Activated T-cell treated with anti-CD3 and anti-CD28 coated beads, Interleukin-2, amount 50 U/mL, for 72 hours (primary cell): ENCODE data around the gene HAGHL. TPM values are rescaled to one million over a fixed set of nuclear protein-coding genes. Genes with fewer than 3 reads are reported as not detected.

Experiments used
- ATAC-seq, 2 donors: fragments of 150-1000 bp; cut with Tn5 transposase; replicated peaks in 1 of 2; 2 replicates each; pipeline ENCODE4 v1.10.0; 2021; ENCODE audit warnings: moderate library complexity in 2 of 2, mild to moderate bottlenecking in 1 of 2
- DNase-seq, 2 donors: peaks; one replicate each; pipeline ENCODE4 v3.0.0; 2021 to 2022; ENCODE audit warnings: mixed read lengths in 1 of 2
- H3K27ac Mint-ChIP-seq: one replicate; pipeline ENCODE4 v1.8.0; 2022; ENCODE audit warnings: mild to moderate bottlenecking, moderate library complexity, mixed read lengths
- H3K27me3 Mint-ChIP-seq: one replicate; pipeline ENCODE4 v1.8.0; 2022; ENCODE audit warnings: low read depth, mixed read lengths
- H3K36me3 Mint-ChIP-seq, 2 donors: one replicate each; pipeline ENCODE4 v1.8.0; 2022; ENCODE audit warnings: mixed read lengths in 2 of 2, mild to moderate bottlenecking in 1 of 2; ENCODE audit not compliant: insufficient read depth in 2 of 2
- H3K4me1 Mint-ChIP-seq: one replicate; pipeline ENCODE4 v1.8.0; 2022; ENCODE audit warnings: low read depth, mixed read lengths
- H3K4me3 Mint-ChIP-seq, 2 donors: one replicate each; pipeline ENCODE4 v1.8.0; 2022; ENCODE audit warnings: mild to moderate bottlenecking in 2 of 2, mixed read lengths in 2 of 2, moderate library complexity in 2 of 2
- H3K9me3 Mint-ChIP-seq, 2 donors: one replicate each; pipeline ENCODE4 v1.8.0; 2022; ENCODE audit warnings: mixed read lengths in 2 of 2
- total RNA-seq, 2 donors: library from RNA; stranded (reverse); gene quantifications; one replicate each; pipeline ENCODE4 v1.2.3, GENCODE V29; 2022

The HAGHL gene
- total RNA-seq, 2 donors from 2014 or later, result 11.4 to 17.6 TPM

GRCh38 chr16:723695-724094, 3.2 kb upstream of the HAGHL start:
- Mint-ChIP-seq H3K4me3 (no peak overlapping the region), H3K36me3 (no peaks in the 10 kb centered on the region), H3K9me3 (no peaks in the 10 kb centered on the region), H3K27me3 (no peaks in the 10 kb centered on the region), H3K4me1 (peaks cover 22% of the 10 kb centered on the region), H3K27ac (no peak overlapping the region)
- ATAC-seq, result no peak
- no peak for DNase-seq

- no peaks in the 10 kb centered on the region for H3K9me3 Mint-ChIP-seq
Measured at GRCh38 chr16:724188-725040, 2.5 kb upstream of the HAGHL start.

GRCh38 chr16:725041-725376, 1.9 kb upstream of the HAGHL start:
- Mint-ChIP-seq H3K27ac (no peak overlapping the region), H3K36me3 (no peaks in the 10 kb centered on the region), H3K27me3 (no peaks in the 10 kb centered on the region), H3K9me3 (no peaks in the 10 kb centered on the region), H3K4me1 (peaks cover 10% of the 10 kb centered on the region), H3K4me3 (no peak overlapping the region)
- DNase-seq (no peak), ATAC-seq (no peak)

More at GRCh38 chr16:724188-725040, 2.5 kb upstream of the HAGHL start:
- H3K36me3 Mint-ChIP-seq, result no peaks in the 10 kb centered on the region
- no peaks in the 10 kb centered on the region for H3K27me3 Mint-ChIP-seq
- DNase-seq (no peak), ATAC-seq (no peak)
- H3K27ac Mint-ChIP-seq, result no peak overlapping the region
- H3K4me1 Mint-ChIP-seq, result peaks cover 15% of the 10 kb centered on the region
- H3K4me3 Mint-ChIP-seq, result no peak overlapping the region

GRCh38 chr16:725463-726187, 1.3 kb upstream of the HAGHL start:
- Mint-ChIP-seq H3K36me3 (no peaks in the 10 kb centered on the region), H3K9me3 (no peaks in the 10 kb centered on the region), H3K4me1 (peaks cover 6% of the 10 kb centered on the region), H3K27me3 (no peaks in the 10 kb centered on the region), H3K4me3 (peak overlapping the region in 1 of 2 donors; percentile 83), H3K27ac (no peak overlapping the region)
- DNase-seq (no peak), ATAC-seq (no peak)

- no peak for DNase-seq
- no peak overlapping the region for H3K27ac Mint-ChIP-seq
- peak overlapping the region in 1 of 2 donors; percentile 83 for H3K4me3 Mint-ChIP-seq
Measured at GRCh38 chr16:726188-726437, 793 bp upstream of the HAGHL start.

GRCh38 chr16:727291-727977, 528 bp downstream of the HAGHL start:
- Mint-ChIP-seq H3K4me1 (peaks cover 6% of the 10 kb centered on the region), H3K27ac (no peak overlapping the region), H3K36me3 (no peaks in the 10 kb centered on the region), H3K9me3 (no peaks in the 10 kb centered on the region), H3K27me3 (no peaks in the 10 kb centered on the region), H3K4me3 (peak overlapping the region; percentile 64 to 66)
- DNase-seq, result peak in 1 of 2 donors; percentile 34
- ATAC-seq, result peak; percentile 27 to 31

More at GRCh38 chr16:726188-726437, 793 bp upstream of the HAGHL start:
- H3K9me3 Mint-ChIP-seq, result no peaks in the 10 kb centered on the region
- no peaks in the 10 kb centered on the region for H3K27me3 Mint-ChIP-seq
- no peak for ATAC-seq
- no peaks in the 10 kb centered on the region for H3K36me3 Mint-ChIP-seq
- H3K4me1 Mint-ChIP-seq, result peaks cover 6% of the 10 kb centered on the region

- H3K27me3 Mint-ChIP-seq, result no peaks in the 10 kb centered on the region
- H3K4me3 Mint-ChIP-seq, result peak overlapping the region; percentile 49 to 51
- no peaks in the 10 kb centered on the region for H3K4me1 Mint-ChIP-seq
- ATAC-seq, result peak; percentile 64 to 70
- H3K36me3 Mint-ChIP-seq, result no peaks in the 10 kb centered on the region
- DNase-seq, result peak; percentile 65 to 73
- no peaks in the 10 kb centered on the region for H3K9me3 Mint-ChIP-seq
- no peak overlapping the region for H3K27ac Mint-ChIP-seq
Measured at GRCh38 chr16:728131-728889, 1.4 kb downstream of the HAGHL start.

- peak overlapping the region in 1 of 2 donors; percentile 51 for H3K4me3 Mint-ChIP-seq
- H3K27ac Mint-ChIP-seq, result no peak overlapping the region
- H3K27me3 Mint-ChIP-seq, result no peaks in the 10 kb centered on the region
- ATAC-seq (no peak), DNase-seq (no peak)
- no peaks in the 10 kb centered on the region for H3K4me1 Mint-ChIP-seq
- H3K36me3 Mint-ChIP-seq, result no peaks in the 10 kb centered on the region
- H3K9me3 Mint-ChIP-seq, result no peaks in the 10 kb centered on the region
Measured at GRCh38 chr16:728890-729744, 2.2 kb downstream of the HAGHL start.

- ATAC-seq (no peak), DNase-seq (no peak)
- peak overlapping the region in 1 of 2 donors; percentile 29 for H3K4me3 Mint-ChIP-seq
- peaks cover under 1% of the 10 kb centered on the region for H3K4me1 Mint-ChIP-seq
- H3K27ac Mint-ChIP-seq, result no peak overlapping the region
- no peaks in the 10 kb centered on the region for H3K36me3 Mint-ChIP-seq
- H3K27me3 Mint-ChIP-seq, result no peaks in the 10 kb centered on the region
- no peaks in the 10 kb centered on the region for H3K9me3 Mint-ChIP-seq
Measured at GRCh38 chr16:729768-730665, 3.1 kb downstream of the HAGHL start.

GRCh38 chr16:730666-731509, 4.0 kb downstream of the HAGHL start:
- Mint-ChIP-seq H3K27ac (no peak overlapping the region), H3K4me1 (peaks cover 9% of the 10 kb centered on the region), H3K27me3 (no peaks in the 10 kb centered on the region), H3K36me3 (peaks cover 3 to 4% of the 10 kb centered on the region in 2 donors), H3K4me3 (no peak overlapping the region), H3K9me3 (no peaks in the 10 kb centered on the region)
- DNase-seq, result no peak
- ATAC-seq, result no peak

GRCh38 chr16:732332-732731, 5.4 kb downstream of the HAGHL start:
- H3K4me3 Mint-ChIP-seq, result no peak overlapping the region
- no peak for DNase-seq
- ATAC-seq, result no peak
- peaks cover 23% of the 10 kb centered on the region for H3K4me1 Mint-ChIP-seq
- H3K27ac Mint-ChIP-seq, result no peak overlapping the region
- H3K9me3 Mint-ChIP-seq, result no peaks in the 10 kb centered on the region
- no peaks in the 10 kb centered on the region for H3K27me3 Mint-ChIP-seq
- H3K36me3 Mint-ChIP-seq, result peaks cover 3 to 4% of the 10 kb centered on the region in 2 donors
